ACC112 (cell line): ENCODE results near the gene GPHN.
"Not testable (repeated sequence)": the region's sequence is repeated elsewhere in the genome, so short reads cannot be mapped to it uniquely, and the experiment has no call there.

Experiments
- H2AFZ ChIP-seq: fragments of 200-600 bp; sonication (generic); one replicate; pipeline ENCODE4 v1.6.0; 2017; ENCODE audit warnings: antibody characterized with exemption, low read length; ENCODE audit not compliant: unreplicated experiment
- H3K27ac ChIP-seq: fragments of 200-600 bp; sonication (generic); 2 replicates; pipeline ENCODE4 v1.5.1; 2014; ENCODE audit warnings: low read depth, mild to moderate bottlenecking, antibody characterized with exemption, low read length, moderate library complexity
- H3K27me3 ChIP-seq: fragments of 200-600 bp; sonication (generic); 2 replicates; pipeline ENCODE4 v1.6.1; 2014; ENCODE audit warnings: mild to moderate bottlenecking, antibody characterized with exemption, low read length, moderate library complexity, mixed read lengths; ENCODE audit not compliant: insufficient read depth
- H3K36me3 ChIP-seq: fragments of 200-600 bp; sonication (generic); 2 replicates; pipeline ENCODE4 v1.6.1; 2016; ENCODE audit warnings: mild to moderate bottlenecking, antibody characterized with exemption, low read length, moderate library complexity, mixed read lengths; ENCODE audit not compliant: insufficient read depth
- H3K4me1 ChIP-seq: fragments of 200-600 bp; sonication (generic); one replicate; pipeline ENCODE4 v1.6.1; 2016; ENCODE audit warnings: low read length, mixed read lengths; ENCODE audit not compliant: insufficient read depth, unreplicated experiment, control insufficient read depth
- H3K4me3 ChIP-seq: fragments of 200-600 bp; sonication (generic); 2 replicates; pipeline ENCODE4 v1.5.1; 2014; ENCODE audit warnings: mild to moderate bottlenecking, low read depth, low read length
- H3K79me2 ChIP-seq: fragments of 200-600 bp; sonication (generic); one replicate; pipeline ENCODE4 v1.6.0; 2016; ENCODE audit warnings: low read length; ENCODE audit not compliant: control insufficient read depth, unreplicated experiment, insufficient read depth

The GPHN gene

GRCh38 chr14:66541627-66542026 is 33.7 kb downstream of the GPHN start:
- no peak overlapping the region for H2AFZ ChIP-seq
- no peaks in the 10 kb centered on the region for H3K4me1 ChIP-seq
- no peaks in the 10 kb centered on the region for H3K27me3 ChIP-seq
- peaks cover 6% of the 10 kb centered on the region for H3K79me2 ChIP-seq
- H3K36me3 ChIP-seq = no peaks in the 10 kb centered on the region
- no peak overlapping the region for H3K27ac ChIP-seq
- no peak overlapping the region for H3K4me3 ChIP-seq

GRCh38 chr14:66543996-66544395 is 36.0 kb downstream of the GPHN start:
- H3K4me3 ChIP-seq = no peak overlapping the region
- no peak overlapping the region for H3K27ac ChIP-seq
- peaks cover 2% of the 10 kb centered on the region for H3K79me2 ChIP-seq
- no peaks in the 10 kb centered on the region for H3K4me1 ChIP-seq
- H3K27me3 ChIP-seq = no peaks in the 10 kb centered on the region
- no peaks in the 10 kb centered on the region for H3K36me3 ChIP-seq
- no peak overlapping the region for H2AFZ ChIP-seq

- not testable (repeated sequence) for H3K79me2 ChIP-seq, H3K4me3 ChIP-seq, H3K27me3 ChIP-seq, H3K36me3 ChIP-seq, H2AFZ ChIP-seq, H3K27ac ChIP-seq, H3K4me1 ChIP-seq
Measured at GRCh38 chr14:66545191-66545590, 37.2 kb downstream of the GPHN start.

GRCh38 chr14:66545751-66546150 is 37.8 kb downstream of the GPHN start:
- not testable (repeated sequence) for H3K4me3 ChIP-seq, H3K79me2 ChIP-seq, H3K27me3 ChIP-seq, H3K36me3 ChIP-seq, H3K4me1 ChIP-seq, H3K27ac ChIP-seq, H2AFZ ChIP-seq

GRCh38 chr14:66563731-66564130 is 55.8 kb downstream of the GPHN start:
- Histone ChIP-seq H3K36me3 (no peaks in the 10 kb centered on the region), H3K4me1 (no peaks in the 10 kb centered on the region), H3K27me3 (no peaks in the 10 kb centered on the region), H3K4me3 (no peak overlapping the region), H3K79me2 (peaks cover 13% of the 10 kb centered on the region), H2AFZ (no peak overlapping the region), H3K27ac (no peak overlapping the region)

GRCh38 chr14:66568220-66568619 is 60.3 kb downstream of the GPHN start:
- Histone ChIP-seq H3K27me3 (no peaks in the 10 kb centered on the region), H3K79me2 (peaks cover 12% of the 10 kb centered on the region), H3K4me3 (no peak overlapping the region), H3K27ac (no peak overlapping the region), H3K4me1 (peaks cover 4% of the 10 kb centered on the region), H2AFZ (no peak overlapping the region), H3K36me3 (no peaks in the 10 kb centered on the region)

- H3K4me3 ChIP-seq = no peak overlapping the region
- H3K36me3 ChIP-seq = no peaks in the 10 kb centered on the region
- H3K27ac ChIP-seq = no peak overlapping the region
- H3K27me3 ChIP-seq = no peaks in the 10 kb centered on the region
- H3K79me2 ChIP-seq = peaks cover 13% of the 10 kb centered on the region
- no peak overlapping the region for H2AFZ ChIP-seq
- H3K4me1 ChIP-seq = peaks cover 4% of the 10 kb centered on the region
Measured at GRCh38 chr14:66572826-66573225, 64.9 kb downstream of the GPHN start.

GRCh38 chr14:66575014-66575413 is 67.1 kb downstream of the GPHN start:
- Histone ChIP-seq H3K4me3 (no peak overlapping the region), H3K79me2 (peaks cover 13% of the 10 kb centered on the region)

GRCh38 chr14:66575939-66576338 is 68.0 kb downstream of the GPHN start:
- no peaks in the 10 kb centered on the region for H3K27me3 ChIP-seq
- no peak overlapping the region for H2AFZ ChIP-seq
- H3K4me1 ChIP-seq = peaks cover 4% of the 10 kb centered on the region
- H3K4me3 ChIP-seq = no peak overlapping the region
- no peaks in the 10 kb centered on the region for H3K36me3 ChIP-seq
- H3K79me2 ChIP-seq = peaks cover 13% of the 10 kb centered on the region
- no peak overlapping the region for H3K27ac ChIP-seq

More at GRCh38 chr14:66575014-66575413, 67.1 kb downstream of the GPHN start:
- H3K27ac ChIP-seq = no peak overlapping the region
- no peaks in the 10 kb centered on the region for H3K27me3 ChIP-seq
- H2AFZ ChIP-seq = no peak overlapping the region
- no peaks in the 10 kb centered on the region for H3K36me3 ChIP-seq
- H3K4me1 ChIP-seq = peaks cover 4% of the 10 kb centered on the region

- not testable (repeated sequence) for H3K27me3 ChIP-seq, H3K4me3 ChIP-seq, H3K4me1 ChIP-seq, H3K36me3 ChIP-seq, H3K79me2 ChIP-seq, H2AFZ ChIP-seq, H3K27ac ChIP-seq
Measured at GRCh38 chr14:66587753-66588152, 79.8 kb downstream of the GPHN start.

GRCh38 chr14:66595394-66595793 is 87.4 kb downstream of the GPHN start:
- no peak overlapping the region for H2AFZ ChIP-seq
- no peak overlapping the region for H3K4me3 ChIP-seq
- H3K27ac ChIP-seq = no peak overlapping the region
- peaks cover 4% of the 10 kb centered on the region for H3K4me1 ChIP-seq
- no peaks in the 10 kb centered on the region for H3K27me3 ChIP-seq
- H3K79me2 ChIP-seq = no peaks in the 10 kb centered on the region
- H3K36me3 ChIP-seq = no peaks in the 10 kb centered on the region
